ENCODE measurements around the gene AP3B1. TPM values are rescaled to one million over a fixed set of nuclear protein-coding genes. Genes with fewer than 3 reads are reported as not detected.

The AP3B1 gene
- total RNA-seq, 6 experiments from 2014 or later, result 11.4 to 17.9 (median 12.9) TPM

DNA sequence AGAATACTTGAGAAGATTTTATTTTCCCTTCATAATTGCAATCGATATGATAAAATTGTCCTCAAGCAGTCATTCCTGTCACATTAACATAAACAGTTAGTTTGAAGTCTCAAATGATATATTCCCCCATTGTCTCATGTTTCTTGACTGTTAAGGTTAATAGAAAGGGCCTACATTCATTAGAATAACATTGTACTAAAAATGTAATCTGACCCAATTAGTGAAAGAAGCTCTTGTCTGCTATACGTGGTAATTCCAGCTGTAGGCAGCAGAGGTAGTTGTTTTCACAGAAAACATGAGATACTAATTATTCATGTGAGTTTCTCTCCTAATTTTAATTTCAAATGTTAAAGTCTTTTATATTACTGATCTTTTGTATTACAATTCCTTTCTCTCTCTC, 25.9 kb upstream of the AP3B1 start:
- WGBS (ENCODE audit: insufficient coverage, low coverage, low lambda C conversion rate, missing lambda C conversion rate), result 41% methylated on average over 2 of the region's 2 CpGs
- Histone ChIP-seq H3K27me3 (no peaks in the 10 kb centered on the region), H3K27ac (no peak overlapping the region), H3K4me1 (no peaks in the 10 kb centered on the region), H3K9me3 (no peaks in the 10 kb centered on the region), H3K4me3 (no peak overlapping the region), H3K36me3 (no peaks in the 10 kb centered on the region)
- ATAC-seq (peak in 3 of 4 donors; percentile 47 to 56 (median 56)), DNase-seq (no peak)
- no peak for TF ChIP-seq POLR2A (IDR thresholded peaks at IDR 0.05)
- TF ChIP-seq CTCF (IDR thresholded peaks at IDR 0.05), result peak; percentile 49 to 60 (median 50)
- intact Hi-C loops (cut with DNase I), result no loop called here

DNA sequence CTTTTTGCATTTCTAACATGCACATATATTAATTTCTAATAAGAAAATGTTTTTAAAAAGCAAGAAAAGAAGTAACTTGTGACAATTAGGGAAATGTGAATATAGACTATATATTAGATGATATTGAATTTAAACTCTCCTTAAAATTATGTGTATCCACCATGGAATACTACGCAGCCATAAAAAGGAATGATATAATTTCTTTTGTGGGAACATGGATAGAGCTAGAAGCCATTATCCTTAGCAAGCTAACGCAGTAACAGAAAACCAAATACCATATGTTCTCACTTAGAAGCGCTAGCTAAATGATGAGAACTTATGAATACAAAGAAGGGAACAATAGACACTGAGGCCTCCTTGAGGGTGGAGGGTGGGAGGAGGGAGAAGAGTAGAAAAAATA, 23.8 kb upstream of the AP3B1 start:
- no peak for DNase-seq
- Histone ChIP-seq H3K4me1 (no peaks in the 10 kb centered on the region), H3K36me3 (no peaks in the 10 kb centered on the region), H3K4me3 (no peak overlapping the region), H3K27me3 (no peaks in the 10 kb centered on the region), H3K9me3 (no peaks in the 10 kb centered on the region), H3K27ac (no peak overlapping the region)
- TF ChIP-seq POLR2A (IDR thresholded peaks at IDR 0.05), result no peak
- no peak for TF ChIP-seq CTCF (IDR thresholded peaks at IDR 0.05)
- intact Hi-C loops (cut with DNase I), result no loop called here
- WGBS (ENCODE audit: insufficient coverage, low coverage, low lambda C conversion rate, missing lambda C conversion rate), result 71% methylated on average over 3 of the region's 3 CpGs
- ATAC-seq, result no peak

DNA sequence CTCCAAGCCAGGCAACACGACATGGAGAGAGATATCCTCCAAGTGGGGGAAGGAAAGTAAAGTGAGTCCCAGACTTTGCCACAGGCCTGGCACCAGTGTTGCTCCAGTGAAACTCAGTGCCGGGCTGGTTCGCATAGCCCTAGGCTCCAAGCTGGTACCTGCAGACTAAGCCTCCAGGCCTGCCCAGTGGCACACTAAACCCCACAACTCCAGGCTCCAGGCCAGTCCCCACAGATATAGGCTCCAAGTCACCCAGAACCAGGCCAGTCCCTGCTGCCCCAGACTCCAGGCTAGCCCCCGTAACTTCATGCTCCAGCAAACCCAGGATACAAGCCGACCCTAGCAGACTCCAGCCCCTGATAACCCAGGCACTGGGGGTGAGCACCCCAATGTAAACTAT, 23.0 kb upstream of the AP3B1 start:
- H3K4me3 ChIP-seq, result no peak overlapping the region
- H3K9me3 ChIP-seq, result no peaks in the 10 kb centered on the region
- H3K36me3 ChIP-seq, result no peaks in the 10 kb centered on the region
- 25% methylated on average over 1 of the region's 5 CpGs for WGBS (ENCODE audit: insufficient coverage, low coverage, low lambda C conversion rate, missing lambda C conversion rate)
- H3K27ac ChIP-seq, result no peak overlapping the region
- H3K27me3 ChIP-seq, result no peaks in the 10 kb centered on the region
- intact Hi-C loops (cut with DNase I), result no loop called here
- TF ChIP-seq CTCF (IDR thresholded peaks at IDR 0.05) (no peak), POLR2A (IDR thresholded peaks at IDR 0.05) (no peak)
- H3K4me1 ChIP-seq, result no peaks in the 10 kb centered on the region
- DNase-seq (no peak), ATAC-seq (peak in 1 of 4 donors; percentile 27)

DNA sequence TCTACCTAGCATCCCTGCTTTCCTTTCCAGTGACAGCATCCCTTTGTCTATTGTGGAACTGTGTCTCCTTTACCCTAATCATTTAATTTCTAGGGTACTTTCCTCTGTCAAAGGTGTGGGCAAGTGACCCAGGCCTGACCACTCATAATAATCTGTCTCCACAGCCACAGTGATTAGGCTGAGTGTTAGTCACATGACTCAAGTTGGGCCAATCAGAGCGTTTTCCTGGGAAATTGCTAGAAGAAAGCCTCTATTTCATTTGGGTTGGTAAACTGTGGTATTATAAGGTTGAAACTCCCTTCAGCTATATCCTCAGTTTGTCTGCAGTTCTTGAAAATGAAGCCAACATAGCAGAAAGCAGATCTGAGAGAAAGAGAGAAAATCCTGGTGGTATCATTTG, 14.2 kb upstream of the AP3B1 start:
- H3K4me1 ChIP-seq, result no peaks in the 10 kb centered on the region
- DNase-seq (no peak), ATAC-seq (no peak)
- no peaks in the 10 kb centered on the region for H3K27me3 ChIP-seq
- intact Hi-C loops (cut with DNase I), result no loop called here
- 100% methylated on average over 1 of the region's 1 CpG for WGBS (ENCODE audit: insufficient coverage, low coverage, low lambda C conversion rate, missing lambda C conversion rate)
- no peaks in the 10 kb centered on the region for H3K36me3 ChIP-seq
- no peaks in the 10 kb centered on the region for H3K9me3 ChIP-seq
- no peak for TF ChIP-seq POLR2A (IDR thresholded peaks at IDR 0.05)
- no peak for TF ChIP-seq CTCF (IDR thresholded peaks at IDR 0.05)
- no peak overlapping the region for H3K4me3 ChIP-seq
- H3K27ac ChIP-seq, result no peak overlapping the region

- TF ChIP-seq CTCF (IDR thresholded peaks at IDR 0.05) (peak; percentile 12 to 34 (median 31)), POLR2A (IDR thresholded peaks at IDR 0.05) (no peak)
- DNase-seq (no peak), ATAC-seq (no peak)
- peaks cover 0 to 4% (median 0%) of the 10 kb centered on the region in 4 donors for H3K4me1 ChIP-seq
- 34% methylated on average over 2 of the region's 2 CpGs for WGBS (ENCODE audit: insufficient coverage, low coverage, low lambda C conversion rate, missing lambda C conversion rate)
- no peak overlapping the region for H3K27ac ChIP-seq
- no peaks in the 10 kb centered on the region for H3K27me3 ChIP-seq
- H3K9me3 ChIP-seq, result no peaks in the 10 kb centered on the region
- intact Hi-C loops (cut with DNase I), result no loop called here
- no peak overlapping the region for H3K4me3 ChIP-seq
- no peaks in the 10 kb centered on the region for H3K36me3 ChIP-seq
Measured at GRCh38 chr5:78300464-78301045, 6.1 kb upstream of the AP3B1 start.
